PC-3 (cell line): ENCODE measurements around the gene PEX11A. TPM values are rescaled to one million over a fixed set of nuclear protein-coding genes. Genes with fewer than 3 reads are reported as not detected.

Experiments
- ATAC-seq: fragments of 200-7000 bp; cut with Tn5 transposase; 2 replicates; pipeline ENCODE4 v1.9.1; 2020; ENCODE audit warnings: mild to moderate bottlenecking, moderate library complexity
- Bru-seq: library from RNA; stranded (reverse); fragments of 400-500 nt; gene quantifications from one replicate; lab custom pipeline; 2021; lab: Mats Ljungman, UMichigan
- BruChase-seq, 2 experiments: library from RNA; stranded (reverse); fragments of 400-500 nt; gene quantifications; one replicate each; lab custom pipeline; 2021; lab: Mats Ljungman, UMichigan
- BruUV-seq: library from RNA; stranded (reverse); fragments of 400-500 nt; replicated peaks from 2 replicates; lab custom pipeline; 2021; lab: Mats Ljungman, UMichigan
- CTCF ChIA-PET: fragments of 300-600 bp; sonication (Branson Sonifier 250); formaldehyde crosslinking; loops from one replicate; lab custom pipeline; 2022; ENCODE audit warnings: antibody characterized with exemption; lab: Charles Lee
- POLR2A ChIA-PET: fragments of 300-600 bp; sonication (Branson Sonifier 250); formaldehyde crosslinking; loops from one replicate; lab custom pipeline; 2022; ENCODE audit warnings: antibody characterized with exemption; ENCODE audit not compliant: unreplicated experiment; lab: Charles Lee
- DNase-seq: peaks from one replicate; pipeline ENCODE4 v3.0.0-alpha.2; 2015
- H2AFZ ChIP-seq: fragments of 300-600 bp; sonication (generic); 2 replicates; pipeline ENCODE4 v1.6.0; 2016; ENCODE audit warnings: antibody characterized with exemption, low read length
- H3F3A ChIP-seq: fragments of 300-600 bp; sonication (generic); one replicate; pipeline ENCODE4 v1.6.0; 2017; ENCODE audit warnings: antibody characterized with exemption, low read length, control low read depth, mild to moderate bottlenecking; ENCODE audit not compliant: unreplicated experiment
- H3K27ac ChIP-seq: fragments of 300-600 bp; sonication (generic); 2 replicates; pipeline ENCODE4 v1.5.1; 2016; ENCODE audit warnings: mild to moderate bottlenecking, low read length
- H3K27me3 ChIP-seq: fragments of 300-600 bp; sonication (generic); 2 replicates; pipeline ENCODE4 v1.6.1; 2016; ENCODE audit warnings: low read length, mixed read lengths
- H3K36me3 ChIP-seq: fragments of 300-600 bp; sonication (generic); 2 replicates; pipeline ENCODE4 v1.6.1; 2016; ENCODE audit warnings: low read depth, mixed run types, low read length, mixed read lengths
- H3K4me1 ChIP-seq: fragments of 300-600 bp; sonication (generic); 2 replicates; pipeline ENCODE4 v1.5.1; 2016; ENCODE audit warnings: low read length; ENCODE audit not compliant: insufficient read depth
- H3K4me2 ChIP-seq: fragments of 300-600 bp; sonication (generic); 2 replicates; pipeline ENCODE4 v1.6.0; 2016; ENCODE audit warnings: low read length
- H3K4me3 ChIP-seq: fragments of 300-600 bp; sonication (generic); 2 replicates; pipeline ENCODE4 v1.5.1; 2016; ENCODE audit warnings: mild to moderate bottlenecking, low read length, mixed read lengths
- H3K79me2 ChIP-seq: fragments of 300-600 bp; sonication (generic); 2 replicates; pipeline ENCODE4 v1.6.1; 2017; ENCODE audit warnings: low read length, mixed read lengths
- H3K9ac ChIP-seq: fragments of 300-600 bp; sonication (generic); 2 replicates; pipeline ENCODE4 v1.6.0; 2016; ENCODE audit warnings: mild to moderate bottlenecking, low read length
- H3K9me2 ChIP-seq: fragments of 300-600 bp; sonication (generic); replicated peaks from 2 replicates; pipeline ENCODE4 v1.6.1; 2016; ENCODE audit warnings: mixed run types, low read length, mixed read lengths
- H3K9me3 ChIP-seq: fragments of 300-600 bp; sonication (generic); 2 replicates; pipeline ENCODE4 v1.6.1; 2016; ENCODE audit warnings: low read length, mixed read lengths
- H4K20me1 ChIP-seq: fragments of 300-600 bp; sonication (generic); 2 replicates; pipeline ENCODE4 v1.6.1; 2016; ENCODE audit warnings: low read length, mixed read lengths
- CTCF ChIP-seq: fragments of 300-600 bp; sonication (generic); conservative IDR thresholded peaks from 2 replicates; pipeline ENCODE4 v1.5.1; 2017; ENCODE audit warnings: antibody characterized with exemption, low read depth, mild to moderate bottlenecking, low read length
- EZH2 ChIP-seq: fragments of 300-600 bp; sonication (generic); IDR thresholded peaks from one replicate; pipeline ENCODE4 v1.6.1; 2017; ENCODE audit warnings: antibody characterized with exemption, mild to moderate bottlenecking, low read length; ENCODE audit not compliant: unreplicated experiment
- EZH2phosphoT487 ChIP-seq: fragments of 300-600 bp; sonication (generic); IDR thresholded peaks from 2 replicates; pipeline ENCODE4 v1.6.1; 2018; ENCODE audit warnings: mild to moderate bottlenecking, antibody characterized with exemption, low read length, borderline replicate concordance
- intact Hi-C: fragments of 100-400 bp; cut with micrococcal nuclease; formaldehyde crosslinking; loops from 2 replicates; pipeline ENCODE4 v1.9.0; 2023
- long read RNA-seq: library from polyadenylated mRNA; unstranded; transcript quantifications from one replicate; pipeline ENCODE4 v2.0.0, GENCODE V29; 2021; ENCODE audit not compliant: unreplicated experiment
- total RNA-seq: library from RNA; depleted of rRNA; stranded (reverse); fragments of >200 nt; gene quantifications from 2 replicates; pipeline ENCODE4 v1.2.3, GENCODE V29; 2014; rRNA removed

The PEX11A gene
- total RNA-seq (7.8 and 9.7 TPM in 2 replicates), Bru-seq, nascent RNA (percentile 71 among the genes with signal in this experiment), BruChase-seq, experiment 1, labeled RNA remaining after a 6-hour chase (percentile 81 among the genes with signal in this experiment), BruChase-seq, experiment 2, labeled RNA remaining after a 2-hour chase (percentile 79 among the genes with signal in this experiment)
- long read RNA-seq, transcript PEX11A-203 (2 exons, 905 nt), result minor isoform, 11 of 40 reads
- long read RNA-seq, transcript PEX11A-201 (3 exons, 2,740 nt), result major isoform, 13 of 40 reads
- long read RNA-seq, partial matches to known transcripts, result 0 of 40 reads
- long read RNA-seq, other reads (novel, unspliced or antisense), result 16 of 40 reads

- peak within 1 kb of the TSS; percentile 94 for H3K4me3 ChIP-seq
- H2AFZ ChIP-seq, result peak within 1 kb of the TSS; percentile 95
- ChIA-PET POLR2A (no interaction called here), CTCF (interaction anchor here (0.6 kb wide), 1 partner anchor 222 kb away, joined by 3 read pairs; the partner anchor contains the start of gene ARPIN)
- intact Hi-C loops, result no loop called here
- no peaks in the 10 kb centered on the region for H3F3A ChIP-seq
- BruUV-seq, result TSS peak; percentile 83
- peaks cover 12% of the 10 kb centered on the region for H3K4me1 ChIP-seq
- H3K36me3 ChIP-seq, result no peaks in the 10 kb centered on the region
- H3K9me3 ChIP-seq, result no peaks in the 10 kb centered on the region
- peak within 1 kb of the TSS; percentile 70 for H3K9ac ChIP-seq
- H3K79me2 ChIP-seq, result peaks cover 20% of the 10 kb centered on the region
- no peaks in the 10 kb centered on the region for H4K20me1 ChIP-seq
- ATAC-seq (peak; percentile 94), DNase-seq (peak; percentile 82)
- no peaks in the 10 kb centered on the region for H3K27me3 ChIP-seq
- H3K4me2 ChIP-seq, result peak within 1 kb of the TSS; percentile 91
- TF ChIP-seq CTCF (no peak), EZH2 (no peak), EZH2phosphoT487 (no peak)
- no peak within 1 kb of the TSS for H3K27ac ChIP-seq
- no peaks in the 10 kb centered on the region for H3K9me2 ChIP-seq
These were observed at the start of gene PEX11A, which contains the start of gene WDR93 for GRCh38 chr15:89690276-89691218. TSS of gene PEX11A (minus strand) at chr15:89690754. CDS start at chr15:89690632, 122 bp downstream. TSS of gene WDR93 (plus strand) at chr15:89690811. CDS start at chr15:89701747, 10,936 bp downstream.

- BruUV-seq, result no TSS peak
- POLR2A ChIA-PET, result interaction anchor here (0.6 kb wide), 1 partner anchor 142 kb away, joined by 17 read pairs; no protein-coding TSS in a partner anchor
These were observed 49.6 kb upstream of the PEX11A start for GRCh38 chr15:89740137-89740536.

More at GRCh38 chr15:89740137-89740536, 49.6 kb upstream of the PEX11A start:
- DNase-seq (peak; percentile 91), ATAC-seq (peak; percentile 87)
- intact Hi-C loops, result loop anchor here (1.0 to 5.0 kb wide), 3 partner anchors 83 to 347 kb away; partner anchors contain the start of gene KIF7
- Histone ChIP-seq H3K27ac (no peak overlapping the region), H3K79me2 (no peaks in the 10 kb centered on the region), H3K4me3 (no peak overlapping the region; the same call in 1 of the 2 replicates), H3K36me3 (no peaks in the 10 kb centered on the region), H3K9me3 (no peaks in the 10 kb centered on the region), H2AFZ (peak overlapping the region; percentile 77), H3K4me2 (peak overlapping the region; percentile 72), H3K4me1 (0 out of 2 replicates have a peak, but pooled peaks cover 3% of the 10 kb centered on the region), H3K27me3 (no peaks in the 10 kb centered on the region), H3F3A (no peaks in the 10 kb centered on the region), H3K9ac (no peak overlapping the region), H4K20me1 (no peaks in the 10 kb centered on the region), H3K9me2 (no peaks in the 10 kb centered on the region)
- CTCF ChIA-PET, result interaction anchor here (0.6 to 1.0 kb wide), 3 partner anchors 21 to 148 kb away, joined by 3 to 6 read pairs (median 3); no protein-coding TSS in a partner anchor
- TF ChIP-seq CTCF, result peak; percentile 85
- no peak for TF ChIP-seq EZH2
